A549 treated with Mapracorat at 1 μM for 4 hours (cell line): ENCODE measurements around the gene RNASE7. TPM values are rescaled to one million over a fixed set of nuclear protein-coding genes. Genes with fewer than 3 reads are reported as not detected.

Experiments
- total RNA-seq: library from RNA; stranded (reverse); fragments of 200-300 nt; extraction: Qiagen RNA extraction; gene quantifications from 5 replicates; pipeline ENCODE4 v1.2.3, GENCODE V29; 2022

RNASE7 gene, protein sequence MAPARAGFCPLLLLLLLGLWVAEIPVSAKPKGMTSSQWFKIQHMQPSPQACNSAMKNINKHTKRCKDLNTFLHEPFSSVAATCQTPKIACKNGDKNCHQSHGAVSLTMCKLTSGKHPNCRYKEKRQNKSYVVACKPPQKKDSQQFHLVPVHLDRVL
- total RNA-seq = not detected in 5 replicates

GRCh38 chr14:21041676-21042433 is at the start of gene RNASE7:
RNASE7 (plus strand) TSS chr14:21042362; CDS start chr14:21042993, 631 bp downstream.

GRCh38 chr14:20998674-20999366 is 43.3 kb upstream of the RNASE7 start, which contains the start of gene SLC39A2:
SLC39A2 (plus strand) TSS chr14:20999293; CDS start chr14:20999447, 154 bp downstream.

GRCh38 chr14:21024585-21025370 is 17.4 kb upstream of the RNASE7 start, which contains the start of gene NDRG2:
NDRG2 (minus strand) TSS chr14:21025061; CDS start chr14:21023315, 1,746 bp downstream.

DNA sequence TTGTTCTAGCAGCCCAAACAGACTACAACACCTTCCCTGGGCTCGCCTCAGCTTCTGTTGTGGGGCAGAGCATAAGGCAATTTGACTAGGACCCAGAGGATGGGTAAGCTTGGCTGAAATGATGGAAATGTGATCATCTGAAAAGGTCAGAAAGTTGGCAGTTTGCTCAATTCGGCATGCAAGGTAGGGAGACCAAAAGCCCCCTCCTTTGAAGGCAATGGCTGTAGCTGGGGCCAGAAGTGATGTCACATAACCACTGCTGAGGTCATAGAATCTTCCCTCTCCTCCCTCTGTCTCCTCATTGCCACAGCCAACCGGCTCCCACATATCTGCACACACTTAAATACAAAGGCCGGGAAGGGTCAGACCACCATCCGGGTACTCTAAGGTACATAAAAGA is 12.2 kb upstream of the RNASE7 start, which contains the start of gene TPPP2:
Gene TPPP2 (plus strand): TSS at position 301 of the 400 bp plus-strand sequence. CDS start 365 bp downstream, outside the sequence.

GRCh38 chr14:21034707-21035106 is 7.5 kb upstream of the RNASE7 start, which contains the start of gene RNASE13:
RNASE13 (minus strand) TSS chr14:21034807; CDS start chr14:21034288, 519 bp downstream.

DNA sequence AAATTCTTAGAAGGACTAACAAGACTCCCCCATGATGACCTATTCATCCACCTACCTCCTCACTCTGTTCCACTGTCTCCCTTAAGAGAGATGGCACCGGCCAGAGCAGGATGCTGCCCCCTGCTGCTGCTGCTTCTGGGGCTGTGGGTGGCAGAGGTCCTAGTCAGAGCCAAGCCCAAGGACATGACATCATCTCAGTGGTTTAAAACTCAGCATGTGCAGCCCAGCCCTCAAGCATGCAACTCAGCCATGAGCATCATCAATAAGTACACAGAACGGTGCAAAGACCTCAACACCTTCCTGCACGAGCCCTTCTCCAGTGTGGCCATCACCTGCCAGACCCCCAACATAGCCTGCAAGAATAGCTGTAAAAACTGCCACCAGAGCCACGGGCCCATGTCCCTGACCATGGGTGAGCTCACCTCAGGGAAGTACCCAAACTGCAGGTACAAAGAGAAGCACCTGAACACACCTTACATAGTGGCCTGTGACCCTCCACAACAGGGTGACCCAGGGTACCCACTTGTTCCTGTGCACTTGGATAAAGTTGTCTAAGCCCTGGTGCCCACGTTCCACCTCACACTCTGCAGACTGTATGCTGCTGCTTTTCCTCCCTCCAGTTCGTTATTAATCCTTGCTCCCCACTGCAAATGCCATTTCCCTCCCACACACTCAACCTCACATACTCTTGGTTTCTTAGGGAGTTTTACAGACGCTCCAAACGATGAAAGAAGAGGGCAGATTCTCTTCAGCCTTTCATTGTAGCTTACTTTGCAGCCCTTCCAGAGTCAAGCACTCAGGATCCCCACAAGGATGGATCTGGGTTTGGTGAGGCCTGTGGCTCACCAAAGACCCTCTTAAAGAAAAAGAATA is 15.9 kb downstream of the RNASE7 start, which contains the start of gene RNASE8:
Gene RNASE8 (plus strand): TSS at position 20 of the 873 bp plus-strand sequence. CDS start 71 bp downstream, at position 91.

DNA sequence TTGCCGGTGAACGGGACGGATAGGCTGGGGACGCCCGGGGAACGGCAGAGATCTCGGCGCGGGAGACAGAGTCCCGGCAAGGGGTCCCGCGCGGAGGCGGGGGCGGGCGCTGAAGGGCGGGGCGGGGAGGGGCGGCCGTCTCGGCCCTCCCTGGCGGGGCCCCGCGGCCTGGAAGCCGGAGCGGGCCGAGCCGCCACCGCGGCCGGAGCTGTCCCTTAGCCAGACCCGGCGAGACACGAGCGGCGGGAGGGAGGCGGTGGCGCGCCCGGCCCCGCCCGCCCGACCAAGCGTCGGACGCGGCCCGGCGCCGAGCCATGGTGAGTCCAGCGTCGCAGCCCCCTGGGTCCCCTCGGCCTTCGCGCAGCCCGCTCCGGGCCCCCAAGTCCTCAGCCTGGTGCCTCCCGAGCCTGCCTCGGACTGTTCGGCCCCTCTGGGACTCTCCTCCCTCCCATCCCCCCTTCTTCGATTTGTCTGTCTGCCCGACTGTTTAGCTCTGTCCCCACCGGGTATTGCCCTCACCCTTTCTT is 28.0 kb downstream of the RNASE7 start, which contains the start of gene ARHGEF40:
Gene ARHGEF40 (plus strand): TSS at position 222 of the 527 bp plus-strand sequence. CDS start 93 bp downstream, at position 315.

Other genes with a start within 250 kb of the RNASE7 start
- not detected in 5 replicates for gene RNASE1, start 239.5 kb upstream of the RNASE7 start, total RNA-seq
- gene RNASE3, start 151.0 kb upstream of the RNASE7 start, total RNA-seq = not detected in 5 replicates
- gene RNASE2, start 86.9 kb upstream of the RNASE7 start, total RNA-seq = not detected in 5 replicates
- 69.9 to 81.0 TPM (median 74.6 TPM) in 5 replicates for gene METTL17, start 52.4 kb upstream of the RNASE7 start, total RNA-seq
- 0.17 TPM in 1 of 5 replicates, not detected in the others for gene SLC39A2, start 43.1 kb upstream of the RNASE7 start, total RNA-seq
- 2.2 to 3.9 TPM (median 2.7 TPM) in 5 replicates for gene NDRG2, start 17.3 kb upstream of the RNASE7 start, total RNA-seq
- gene TPPP2, start 12.1 kb upstream of the RNASE7 start, total RNA-seq = not detected in 5 replicates
- not detected in 5 replicates for gene RNASE13, start 7.6 kb upstream of the RNASE7 start, total RNA-seq
- not detected in 5 replicates for gene RNASE8, start 15.5 kb downstream of the RNASE7 start, total RNA-seq
- 7.1 to 11.5 TPM (median 9.5 TPM) in 5 replicates for gene ARHGEF40, start 27.9 kb downstream of the RNASE7 start, total RNA-seq
- 19.4 to 32.5 TPM (median 31.9 TPM) in 5 replicates for gene ZNF219, start 56.3 kb downstream of the RNASE7 start, total RNA-seq
- gene TMEM253, start 58.7 kb downstream of the RNASE7 start, total RNA-seq = 0.64 to 1.1 TPM (median 0.76 TPM) in 5 replicates
- gene OR5AU1, start 113.7 kb downstream of the RNASE7 start, total RNA-seq = not detected in 5 replicates
- 783 to 949 TPM (median 796 TPM) in 5 replicates for gene HNRNPC, start 227.1 kb downstream of the RNASE7 start, total RNA-seq
- gene RPGRIP1, start 237.7 kb downstream of the RNASE7 start, total RNA-seq = 0.10 to 0.45 TPM (median 0.26 TPM) in 5 replicates